HepG2 (cell line): ENCODE measurements around the gene SSC5D. TPM values are rescaled to one million over a fixed set of nuclear protein-coding genes. Genes with fewer than 3 reads are reported as not detected.

ENCODE experiments used
- BHLHE40 ChIP-seq: IDR thresholded peaks from 2 replicates; pipeline ENCODE4 v1.6.1; 2011; ENCODE audit warnings: low read length, improper control_type of control experiment
- CHD2 ChIP-seq: IDR thresholded peaks from 2 replicates; pipeline ENCODE4 v1.6.1; 2011; ENCODE audit warnings: low read depth, low read length, improper control_type of control experiment
- ELF1 ChIP-seq: sonication (generic); formaldehyde crosslinking; IDR thresholded peaks from 2 replicates; pipeline ENCODE4 v1.4.0; 2020; ENCODE audit warnings: missing genetic modification reagents
- FOXO4 ChIP-seq: sonication (generic); formaldehyde crosslinking; conservative IDR thresholded peaks from 2 replicates; pipeline ENCODE4 v1.8.1; 2023; ENCODE audit warnings: missing genetic modification reagents
- KLF16 ChIP-seq, 2 experiments: sonication (generic) in 1 of 2; formaldehyde crosslinking in 1 of 2; IDR thresholded peaks; 2 replicates each; pipeline versions ENCODE4 v1.6.1 to v1.8.0; 2016 to 2023; ENCODE audit warnings: missing genetic modification reagents in 2 of 2, missing compliant biosample characterization in 1 of 2
- KLF9 ChIP-seq: IDR thresholded peaks from 2 replicates; pipeline ENCODE4 v1.6.1; 2016; ENCODE audit warnings: low read depth
- NCOA1 ChIP-seq: sonication (generic); formaldehyde crosslinking; IDR thresholded peaks from 2 replicates; pipeline ENCODE4 v1.9.0; 2021; ENCODE audit warnings: missing genetic modification reagents
- NFYB ChIP-seq: sonication (generic); formaldehyde crosslinking; IDR thresholded peaks from 2 replicates; pipeline ENCODE4 v1.4.0; 2020; ENCODE audit warnings: missing genetic modification reagents
- PCBP1 ChIP-seq: fragments of 200-400 bp; formaldehyde crosslinking; IDR thresholded peaks from 2 replicates; pipeline ENCODE4 v1.6.1; 2017; ENCODE audit warnings: mild to moderate bottlenecking, low read depth, low read length, borderline replicate concordance
- RELA ChIP-seq: sonication (generic); formaldehyde crosslinking; IDR thresholded peaks from 2 replicates; pipeline ENCODE4 v1.4.0; 2020; ENCODE audit warnings: missing genetic modification reagents
- SIX1 ChIP-seq: sonication (generic); formaldehyde crosslinking; IDR thresholded peaks from 2 replicates; pipeline ENCODE4 v1.4.0; 2020; ENCODE audit warnings: missing genetic modification reagents, borderline replicate concordance
- SMAD1 ChIP-seq: sonication (generic); formaldehyde crosslinking; IDR thresholded peaks from 2 replicates; pipeline ENCODE4 v1.4.0; 2020; ENCODE audit warnings: missing genetic modification reagents, low read depth, mild to moderate bottlenecking, borderline replicate concordance
- TBX3 ChIP-seq: fragments of 450-650 bp; IDR thresholded peaks from 2 replicates; pipeline ENCODE4 v1.6.1; 2017; ENCODE audit warnings: antibody characterized with exemption, mild to moderate bottlenecking, inconsistent platforms, borderline replicate concordance
- TCF7 ChIP-seq: sonication (generic); IDR thresholded peaks from 2 replicates; pipeline ENCODE4 v1.6.1; 2016; ENCODE audit warnings: antibody characterized with exemption, low read depth
- TFDP1 ChIP-seq: IDR thresholded peaks from 2 replicates; pipeline ENCODE4 v1.6.1; 2016; ENCODE audit warnings: missing compliant biosample characterization, missing genetic modification reagents, borderline replicate concordance
- YEATS2 ChIP-seq: sonication (generic); formaldehyde crosslinking; IDR thresholded peaks from 2 replicates; pipeline ENCODE4 v1.4.0; 2020; ENCODE audit warnings: missing genetic modification reagents, borderline replicate concordance
- ZNF205 ChIP-seq: IDR thresholded peaks from 2 replicates; pipeline ENCODE4 v1.6.1; 2018; ENCODE audit warnings: missing biosample characterization, missing genetic modification reagents
- ZNF337 ChIP-seq: sonication (generic); formaldehyde crosslinking; IDR thresholded peaks from 2 replicates; pipeline ENCODE4 v1.5.1; 2020; ENCODE audit warnings: missing genetic modification reagents, low read depth, mild to moderate bottlenecking, borderline replicate concordance
- ZNF34 ChIP-seq: sonication (generic); formaldehyde crosslinking; IDR thresholded peaks from 2 replicates; pipeline ENCODE4 v1.4.0; 2020; ENCODE audit warnings: mild to moderate bottlenecking, missing genetic modification reagents, borderline replicate concordance
- ZNF546 ChIP-seq: sonication (generic); formaldehyde crosslinking; conservative IDR thresholded peaks from 2 replicates; pipeline ENCODE4 v1.8.1; 2023; ENCODE audit warnings: mild to moderate bottlenecking, missing genetic modification reagents
- ZNF550 ChIP-seq: sonication (generic); formaldehyde crosslinking; IDR thresholded peaks from 2 replicates; pipeline ENCODE4 v1.4.0; 2020; ENCODE audit warnings: mild to moderate bottlenecking, missing genetic modification reagents, borderline replicate concordance
- ZNF687 ChIP-seq: sonication (generic); formaldehyde crosslinking; IDR thresholded peaks from 2 replicates; pipeline ENCODE4 v1.5.1; 2020; ENCODE audit warnings: mild to moderate bottlenecking, missing genetic modification reagents, moderate library complexity
- ZNF772 ChIP-seq: sonication (generic); formaldehyde crosslinking; IDR thresholded peaks from 2 replicates; pipeline ENCODE4 v1.5.0; 2020; ENCODE audit warnings: mild to moderate bottlenecking, missing genetic modification reagents
- ZNF83 ChIP-seq: sonication (generic); formaldehyde crosslinking; IDR thresholded peaks from 2 replicates; pipeline ENCODE4 v1.4.0; 2020; ENCODE audit warnings: missing genetic modification reagents, mild to moderate bottlenecking, borderline replicate concordance
- ZSCAN30 ChIP-seq: sonication (generic); formaldehyde crosslinking; IDR thresholded peaks from 2 replicates; pipeline ENCODE4 v1.5.0; 2020; ENCODE audit warnings: mild to moderate bottlenecking, missing genetic modification reagents
- polyA plus RNA-seq, 8 experiments: library from polyadenylated mRNA; depleted of rRNA in 3 of 8; stranded (reverse) in 7 of 8; unstranded in 1 of 8; fragments of >200 nt; fragmentation: Illumina TruSeq in 4 of 8; extraction: Trizol in 4 of 8; gene quantifications; 2 replicates each; pipeline versions ENCODE4 v1.2.1 to v1.2.3, GENCODE V29; 2011 to 2016; ENCODE audit warnings: low read depth in 4 of 8, missing spikeins in 1 of 8, mixed read lengths in 1 of 8; ENCODE audit not compliant: insufficient read depth in 1 of 8
- total RNA-seq, 5 experiments: library from RNA; depleted of rRNA; stranded (reverse); fragments of >200 nt; fragmentation: Illumina TruSeq; extraction: Trizol; gene quantifications; 2 replicates each; pipeline ENCODE4 v1.2.3, GENCODE V29; 2016; ENCODE audit warnings: low read depth in 1 of 5

SSC5D gene
- total and polyA plus RNA-seq, 2 of the 13 experiments (the other 11 are each of a cell fraction or from before 2014, with no cell fraction given) = not detected

GRCh38 chr19:55503502-55504251 is 15.4 kb downstream of the SSC5D start (continued):
- TF ChIP-seq ZNF34 (no peak), PCBP1 (0 out of 2 replicates have a peak, but pooled peaks have one; percentile 52), TFDP1 (CRISPR knock-in tag) (peak; percentile 88; the same call in 1 of the 2 replicates), ZNF337 (CRISPR knock-in tag) (no peak), NCOA1 (CRISPR knock-in tag) (0 out of 2 replicates have a peak, but pooled peaks have one; percentile 41), KLF16 (CRISPR knock-in tag; IDR thresholded peaks at IDR 0.05) (peak in 1 of 2 experiments; percentile 66; a peak in 1 of 4 replicates), SMAD1 (CRISPR knock-in tag) (0 out of 2 replicates have a peak, but pooled peaks have one; percentile 35), ZNF772 (CRISPR knock-in tag) (no peak), TCF7 (no peak), TBX3 (no peak), RELA (CRISPR knock-in tag) (no peak), KLF9 (CRISPR knock-in tag) (no peak), CHD2 (no peak), ZNF687 (CRISPR knock-in tag) (peak; percentile 80), ELF1 (CRISPR knock-in tag) (peak; percentile 80), NFYB (CRISPR knock-in tag) (peak; percentile 91), ZNF83 (CRISPR knock-in tag) (0 out of 2 replicates have a peak, but pooled peaks have one; percentile 46), SIX1 (no peak), BHLHE40 (peak; percentile 81), ZSCAN30 (CRISPR knock-in tag) (no peak), FOXO4 (CRISPR knock-in tag) (no peak), ZNF550 (no peak), ZNF205 (CRISPR knock-in tag) (0 out of 2 replicates have a peak, but pooled peaks have one; percentile 53), ZNF546 (CRISPR knock-in tag) (no peak), YEATS2 (peak; percentile 36; the same call in 1 of the 2 replicates)
